ENCODE results near the gene LRRC2. TPM values are rescaled to one million over a fixed set of nuclear protein-coding genes. Genes with fewer than 3 reads are reported as not detected.
"Not testable (repeated sequence)": the region's sequence is repeated elsewhere in the genome, so short reads cannot be mapped to it uniquely, and the experiment has no call there.

LRRC2 gene
- total and polyA plus RNA-seq, 2 of the 13 experiments (the other 11 are each of a cell fraction or from before 2014, with no cell fraction given) = 0.27 to 0.58 TPM

- POLR2A ChIA-PET = interaction anchor here (1.0 to 4.8 kb wide), 2 partner anchors 18 to 28 kb away, joined by 4 to 50 read pairs; no protein-coding TSS in a partner anchor
- not testable (repeated sequence) for FAIRE-seq
These were observed 21.2 kb upstream of the LRRC2 start for GRCh38 chr3:46587268-46587667.

GRCh38 chr3:46586738-46587246 is 20.7 kb upstream of the LRRC2 start:
- Histone ChIP-seq H2AFZ (ENCODE audit: low read length) (no peak overlapping the region), H3K4me3 (replicated peaks in 1 of 3; ENCODE audit: insufficient read depth in 1 of 3, low read depth in 2 of 3, low read length in 3 of 3) (no peak overlapping the region), H4K20me1 (ENCODE audit: insufficient read depth, low read length) (no peaks in the 10 kb centered on the region), H3K27ac (ENCODE audit: extremely low read length, insufficient read depth, low read length) (peak overlapping the region; percentile 79), H3K79me2 (ENCODE audit: insufficient read depth, low read length) (no peaks in the 10 kb centered on the region), H3K9me3 (ENCODE audit: low read length) (no peaks in the 10 kb centered on the region), H3K36me3 (replicated peaks in 1 of 2; ENCODE audit: control insufficient read depth in 1 of 2, insufficient read depth in 2 of 2, low read length in 2 of 2) (no peaks in the 10 kb centered on the region), H3K4me1 (ENCODE audit: insufficient read depth, low read length) (peaks cover 55% of the 10 kb centered on the region), H3K4me2 (ENCODE audit: low read depth, low read length) (peak overlapping the region; percentile 73), H3K9ac (ENCODE audit: insufficient read depth, low read depth, low read length) (no peak overlapping the region), H3K27me3 (ENCODE audit: control insufficient read depth in 1 of 2, insufficient read depth in 2 of 2, low read length in 2 of 2) (no peaks in the 10 kb centered on the region)
- ATAC-seq = peak; percentile 26; the same call in 2 of the 3 replicates
- no TSS peak for BruUV-seq (replicated peaks)
- TF ChIP-seq KLF11 (CRISPR knock-in tag; IDR thresholded peaks at IDR 0.05) = no peak
- TF ChIP-seq GLI4 (CRISPR knock-in tag; IDR thresholded peaks at IDR 0.05; ENCODE audit: borderline replicate concordance) = 0 out of 2 replicates have a peak, but pooled peaks have one; percentile 19
- ChIA-PET CTCF (ENCODE audit: low intra/inter-chr PET ratio, low total read pairs) (no interaction called here), POLR2A (interaction anchor here (0.7 to 4.8 kb wide), 6 partner anchors 9 to 28 kb away, joined by 3 to 50 read pairs (median 4); partner anchors contain the start of gene LRRC2)
- intact Hi-C loops (cut with micrococcal nuclease; ENCODE audit: unreplicated experiment) (no loop called here), in situ Hi-C loops (cut with HindIII; ENCODE audit: extremely low pct_ligation_motif_present, low pct_unique_long_range_greater_than_20kb) (no loop called here)
- FAIRE-seq = no peak
- 94% methylated on average over 6 of the region's 6 CpGs for WGBS (ENCODE audit: low lambda C conversion rate)
- DNase-seq (ENCODE audit: low spot score) = no peak

More at GRCh38 chr3:46587268-46587667, 21.2 kb upstream of the LRRC2 start:
- H3K9ac ChIP-seq (ENCODE audit: insufficient read depth, low read depth, low read length); intact Hi-C loops (cut with micrococcal nuclease; ENCODE audit: unreplicated experiment); ATAC-seq; H3K79me2 ChIP-seq (ENCODE audit: insufficient read depth, low read length); BruUV-seq (replicated peaks); H3K4me2 ChIP-seq (ENCODE audit: low read depth, low read length); H2AFZ ChIP-seq (ENCODE audit: low read length); CTCF ChIA-PET (ENCODE audit: low intra/inter-chr PET ratio, low total read pairs); H3K36me3 ChIP-seq (replicated peaks in 1 of 2; ENCODE audit: control insufficient read depth in 1 of 2, insufficient read depth in 2 of 2, low read length in 2 of 2); H3K9me3 ChIP-seq (ENCODE audit: low read length); in situ Hi-C loops (cut with HindIII; ENCODE audit: extremely low pct_ligation_motif_present, low pct_unique_long_range_greater_than_20kb); H3K4me3 ChIP-seq (replicated peaks in 1 of 3; ENCODE audit: insufficient read depth in 1 of 3, low read depth in 2 of 3, low read length in 3 of 3); H4K20me1 ChIP-seq (ENCODE audit: insufficient read depth, low read length); H3K27me3 ChIP-seq (ENCODE audit: control insufficient read depth in 1 of 2, insufficient read depth in 2 of 2, low read length in 2 of 2); DNase-seq (ENCODE audit: low spot score): not testable (repeated sequence)
- Histone ChIP-seq H3K4me1 (ENCODE audit: insufficient read depth, low read length) (peaks cover 54% of the 10 kb centered on the region), H3K27ac (ENCODE audit: extremely low read length, insufficient read depth, low read length) (peak overlapping the region; percentile 79)
- WGBS (ENCODE audit: low lambda C conversion rate) = 92% methylated on average over 2 of the region's 3 CpGs

All from HepG2 (cell line).